AG04450 (cell line): ENCODE results near the gene PAF1. TPM values are rescaled to one million over a fixed set of nuclear protein-coding genes. Genes with fewer than 3 reads are reported as not detected.
A peak's percentile ranks its signal among the peaks of the same experiment; 100 is the strongest.

Source experiments
- CTCF ChIA-PET: fragments of 300-600, 350-600 bp; formaldehyde crosslinking; extraction: SDS; loops from one replicate; lab custom pipeline; 2022; ENCODE audit warnings: antibody characterized with exemption, inconsistent platforms; lab: Charles Lee
- POLR2A ChIA-PET: fragments of 350-600 bp; formaldehyde crosslinking; extraction: SDS; loops from one replicate; lab custom pipeline; 2021; ENCODE audit warnings: antibody characterized with exemption, inconsistent platforms; lab: Yijun Ruan, JAX
- DNase-seq: peaks from one replicate; pipeline ENCODE4 v3.0.0-alpha.2; 2011; ENCODE audit warnings: low read depth, low spot score
- H3K27ac ChIP-seq: one replicate; pipeline ENCODE4 v1.5.1; 2012; ENCODE audit warnings: low read depth, low read length, control low read depth
- H3K27me3 ChIP-seq: one replicate; pipeline ENCODE4 v1.6.0; 2012; ENCODE audit warnings: low read length; ENCODE audit not compliant: control insufficient read depth, insufficient read depth
- H3K4me3 ChIP-seq: 2 replicates; pipeline ENCODE4 v1.5.1; 2011; ENCODE audit warnings: mild to moderate bottlenecking, low read depth, low read length, control low read depth
- H3K9me3 ChIP-seq: 2 replicates; pipeline ENCODE4 v1.5.1; 2012; ENCODE audit warnings: low read length; ENCODE audit not compliant: control insufficient read depth, insufficient read depth
- polyA plus RNA-seq: library from polyadenylated mRNA; depleted of rRNA; stranded (reverse); fragments of >200 nt; gene quantifications from 2 replicates; pipeline ENCODE4 v1.2.3, GENCODE V29; 2011
- TF ChIP-seq, protein P1 (sequence below): IDR thresholded peaks from 2 replicates; pipeline ENCODE4 v1.5.1; 2011; ENCODE audit warnings: low read depth, low read length, control low read depth, inconsistent platforms

PAF1 gene
- polyA plus RNA-seq, 1 experiment: 60.5 TPM

DNA sequence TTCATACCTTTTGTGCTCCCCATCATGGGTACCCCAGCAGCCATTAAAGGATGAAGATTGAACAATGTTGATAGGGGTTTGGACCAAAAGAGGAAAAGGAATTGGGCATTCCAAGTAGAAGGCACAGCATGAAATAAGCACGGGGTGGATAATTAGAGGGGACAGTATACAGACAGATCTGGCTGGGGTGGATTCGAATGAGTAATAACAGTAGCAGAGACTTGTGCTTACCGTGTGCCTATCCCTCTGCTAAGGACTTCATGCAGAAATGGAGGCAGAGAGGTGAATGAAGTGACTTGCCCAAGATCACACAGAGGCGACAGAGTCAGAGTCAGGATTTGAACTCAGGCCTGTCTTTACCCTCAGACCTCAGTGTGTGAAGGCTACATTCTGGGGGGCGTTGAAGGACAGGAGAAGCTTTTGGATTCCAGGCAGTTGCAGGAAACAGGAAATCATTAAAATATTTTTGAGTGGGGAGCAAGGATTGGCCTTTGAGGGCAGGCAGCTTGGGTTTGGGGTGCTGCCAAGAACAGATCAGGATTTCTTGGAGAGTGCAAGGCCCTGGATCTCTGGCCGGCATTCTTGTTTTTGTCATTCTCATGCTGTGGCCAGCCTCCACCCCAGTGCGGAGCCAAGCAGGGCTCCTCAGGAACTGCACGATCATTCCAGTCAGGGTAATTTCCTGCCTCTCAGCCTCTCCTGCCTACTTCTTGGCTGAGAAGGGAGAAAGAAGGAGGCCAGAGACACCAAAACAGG lies 18.7 kb downstream of the PAF1 start:
- POLR2A ChIA-PET: interaction anchor here (1.0 to 2.0 kb wide), 3 partner anchors 16 to 63 kb away, joined by 4 to 11 read pairs (median 7); partner anchors contain the start of genes MED29, PAF1 and RPS16
- H3K27ac ChIP-seq: peak overlapping the region; percentile 99
- DNase-seq: peak; percentile 79
- H3K9me3 ChIP-seq: no peaks in the 10 kb centered on the region
- no peak overlapping the region for H3K4me3 ChIP-seq
- CTCF ChIA-PET: interaction anchor here (0.9 to 1.6 kb wide), 3 partner anchors 26 to 39 kb away, joined by 3 to 7 read pairs (median 5); partner anchors contain the start of gene SAMD4B
- no peaks in the 10 kb centered on the region for H3K27me3 ChIP-seq
- TF ChIP-seq, protein P1, sequence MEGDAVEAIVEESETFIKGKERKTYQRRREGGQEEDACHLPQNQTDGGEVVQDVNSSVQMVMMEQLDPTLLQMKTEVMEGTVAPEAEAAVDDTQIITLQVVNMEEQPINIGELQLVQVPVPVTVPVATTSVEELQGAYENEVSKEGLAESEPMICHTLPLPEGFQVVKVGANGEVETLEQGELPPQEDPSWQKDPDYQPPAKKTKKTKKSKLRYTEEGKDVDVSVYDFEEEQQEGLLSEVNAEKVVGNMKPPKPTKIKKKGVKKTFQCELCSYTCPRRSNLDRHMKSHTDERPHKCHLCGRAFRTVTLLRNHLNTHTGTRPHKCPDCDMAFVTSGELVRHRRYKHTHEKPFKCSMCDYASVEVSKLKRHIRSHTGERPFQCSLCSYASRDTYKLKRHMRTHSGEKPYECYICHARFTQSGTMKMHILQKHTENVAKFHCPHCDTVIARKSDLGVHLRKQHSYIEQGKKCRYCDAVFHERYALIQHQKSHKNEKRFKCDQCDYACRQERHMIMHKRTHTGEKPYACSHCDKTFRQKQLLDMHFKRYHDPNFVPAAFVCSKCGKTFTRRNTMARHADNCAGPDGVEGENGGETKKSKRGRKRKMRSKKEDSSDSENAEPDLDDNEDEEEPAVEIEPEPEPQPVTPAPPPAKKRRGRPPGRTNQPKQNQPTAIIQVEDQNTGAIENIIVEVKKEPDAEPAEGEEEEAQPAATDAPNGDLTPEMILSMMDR: no peak

DNA sequence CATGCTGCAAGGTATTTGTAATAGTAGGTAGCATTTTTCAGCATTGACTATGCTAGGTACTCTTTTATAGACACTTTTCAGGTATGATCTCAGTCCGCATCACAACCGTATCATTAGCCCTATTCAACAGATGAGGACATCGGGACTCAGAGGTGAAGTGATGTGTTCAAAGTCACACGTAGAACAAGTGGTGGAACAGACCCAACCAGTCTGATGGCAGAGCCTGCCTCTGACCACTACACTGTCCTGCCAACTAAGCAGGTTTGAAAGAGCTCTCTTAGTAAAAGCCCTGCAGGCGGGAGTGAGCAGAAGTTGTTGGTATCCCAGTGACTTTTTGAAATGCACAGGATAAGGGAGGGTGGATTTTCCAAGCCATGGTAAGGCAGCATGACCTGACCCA lies 20.2 kb downstream of the PAF1 start:
- ChIA-PET CTCF (interaction anchor here (1.3 kb wide), 1 partner anchor 28 kb away, joined by 4 read pairs; the partner anchor contains the start of gene SAMD4B), POLR2A (no interaction called here)
- Histone ChIP-seq H3K4me3 (no peak overlapping the region), H3K9me3 (no peaks in the 10 kb centered on the region), H3K27me3 (no peaks in the 10 kb centered on the region), H3K27ac (no peak overlapping the region)
- TF ChIP-seq, protein P1: no peak
- DNase-seq: no peak

DNA sequence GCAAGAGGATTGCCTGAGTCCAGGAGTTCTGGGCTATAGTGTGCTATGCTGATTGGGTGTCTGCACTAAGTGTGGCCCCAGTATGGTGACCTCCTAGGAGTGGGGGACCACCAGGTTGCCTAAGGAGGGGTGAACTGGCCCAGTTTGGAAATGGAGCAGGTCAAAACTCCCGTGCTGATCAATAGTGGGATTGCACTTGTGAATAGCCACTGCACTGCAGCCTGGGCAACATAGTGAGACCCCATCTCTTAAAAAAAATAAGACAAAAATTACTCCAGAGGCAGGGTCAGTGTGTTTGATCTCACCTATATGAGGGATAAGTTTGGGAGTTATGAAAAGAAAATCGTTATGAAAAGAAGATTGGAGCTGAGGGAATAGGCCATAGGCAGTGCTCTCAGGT lies 21.7 kb downstream of the PAF1 start:
- no peak for DNase-seq
- H3K4me3 ChIP-seq: no peak overlapping the region
- CTCF ChIA-PET: interaction anchor here (1.1 kb wide), 1 partner anchor 29 kb away, joined by 4 read pairs; no protein-coding TSS in a partner anchor
- TF ChIP-seq, protein P1: no peak
- no peaks in the 10 kb centered on the region for H3K27me3 ChIP-seq
- POLR2A ChIA-PET: interaction anchor here (1.1 kb wide), 1 partner anchor 22 kb away, joined by 4 read pairs; the partner anchor contains the start of genes MED29 and PAF1
- H3K9me3 ChIP-seq: no peaks in the 10 kb centered on the region
- no peak overlapping the region for H3K27ac ChIP-seq

DNA sequence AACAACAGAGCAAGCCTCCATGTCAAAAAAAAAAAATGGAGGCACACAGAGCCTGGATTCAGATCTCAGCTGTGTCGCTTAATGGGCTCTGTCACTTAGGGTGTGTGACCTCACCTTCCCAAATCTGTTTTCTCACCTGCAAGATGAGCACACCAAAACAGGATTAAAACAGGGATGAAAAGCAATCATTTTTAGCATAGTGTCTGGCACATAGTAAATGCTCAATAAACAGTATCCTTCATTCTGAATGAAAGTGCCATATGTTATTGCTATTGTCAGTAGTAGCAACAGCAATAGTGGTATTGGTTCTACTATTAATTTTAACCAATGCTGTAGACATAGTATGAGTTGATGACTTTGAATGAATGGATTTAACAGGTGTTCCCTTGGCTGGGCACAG lies 25.4 kb downstream of the PAF1 start:
- Histone ChIP-seq H3K9me3 (no peaks in the 10 kb centered on the region), H3K4me3 (no peak overlapping the region), H3K27me3 (no peaks in the 10 kb centered on the region), H3K27ac (no peak overlapping the region)
- TF ChIP-seq, protein P1: no peak
- POLR2A ChIA-PET: no interaction called here
- CTCF ChIA-PET: interaction anchor here (0.6 to 1.2 kb wide), 3 partner anchors 32 to 730 kb away, joined by 3 to 8 read pairs (median 3); no protein-coding TSS in a partner anchor
- no peak for DNase-seq

DNA sequence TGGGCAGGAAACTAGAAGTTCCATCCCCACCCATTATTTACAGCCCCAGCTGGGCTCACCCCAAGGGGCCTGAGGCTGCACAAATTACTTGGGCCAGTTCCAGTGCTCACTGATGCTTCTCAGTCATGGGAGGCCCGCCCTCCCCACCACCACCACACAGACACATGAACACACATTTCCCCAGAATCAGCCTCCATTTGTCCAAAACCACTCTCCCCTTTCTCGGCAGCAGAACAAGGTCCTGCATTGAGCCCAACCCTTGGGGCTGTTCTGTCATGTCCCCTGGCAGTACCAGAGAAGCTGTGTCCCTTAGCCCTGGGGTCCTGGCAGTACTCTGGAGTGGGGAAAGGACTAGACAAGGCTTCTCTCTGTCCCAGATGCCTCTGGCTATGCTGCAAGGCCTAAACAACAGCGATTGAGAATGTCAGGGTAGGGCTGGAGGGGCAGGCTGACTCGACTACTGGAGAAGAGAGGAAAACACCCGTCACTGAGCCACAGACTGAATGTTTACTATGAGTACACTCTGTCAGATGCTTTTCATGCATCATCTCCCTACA lies 26.9 kb downstream of the PAF1 start:
- ChIA-PET POLR2A (interaction anchor here (0.6 kb wide), 1 partner anchor 941 kb away, joined by 4 read pairs; no protein-coding TSS in a partner anchor), CTCF (interaction anchor here (0.8 kb wide), 1 partner anchor 434 kb away, joined by 3 read pairs; the partner anchor contains the start of genes MRPS12 and SARS2)
- Histone ChIP-seq H3K9me3 (no peaks in the 10 kb centered on the region), H3K27me3 (no peaks in the 10 kb centered on the region), H3K27ac (peak overlapping the region; percentile 86), H3K4me3 (no peak overlapping the region)
- no peak for DNase-seq
- TF ChIP-seq, protein P1: no peak
